ENCODE data around the gene ACOD1.
"Not testable (repeated sequence)": the region's sequence is repeated elsewhere in the genome, so short reads cannot be mapped to it uniquely, and the experiment has no call there.

ACOD1 gene

GRCh38 chr13:76948149-76948548 lies at the start of gene ACOD1:
Gene ACOD1 (plus strand): TSS chr13:76948511. CDS start chr13:76948559, 48 bp downstream.
- TF ChIP-seq CTCF (conservative IDR thresholded peaks at IDR 0.05), result no peak
- no peak for TF ChIP-seq ZFX (IDR thresholded peaks at IDR 0.05)
- no peak within 1 kb of the TSS for H3K27ac ChIP-seq

GRCh38 chr13:76899066-76899465 lies 49.2 kb upstream of the ACOD1 start:
- H3K27ac ChIP-seq, result not testable (repeated sequence)

GRCh38 chr13:76903544-76904162 lies 44.7 kb upstream of the ACOD1 start:
- no peak for TF ChIP-seq ZFX (IDR thresholded peaks at IDR 0.05)
- peak; percentile 96 for TF ChIP-seq CTCF (conservative IDR thresholded peaks at IDR 0.05)
- no peak overlapping the region for H3K27ac ChIP-seq

GRCh38 chr13:76904507-76904906 lies 43.8 kb upstream of the ACOD1 start:
- H3K27ac ChIP-seq, result no peak overlapping the region
- TF ChIP-seq ZFX (IDR thresholded peaks at IDR 0.05), result no peak
- TF ChIP-seq CTCF (conservative IDR thresholded peaks at IDR 0.05), result no peak

GRCh38 chr13:76912476-76912875 lies 35.8 kb upstream of the ACOD1 start:
- H3K27ac ChIP-seq, result no peak overlapping the region
- TF ChIP-seq ZFX (IDR thresholded peaks at IDR 0.05) (no peak), CTCF (conservative IDR thresholded peaks at IDR 0.05) (no peak)

- TF ChIP-seq ZFX (IDR thresholded peaks at IDR 0.05) (no peak), CTCF (conservative IDR thresholded peaks at IDR 0.05) (no peak)
- H3K27ac ChIP-seq, result no peak overlapping the region
Measured at GRCh38 chr13:76913898-76914297, 34.4 kb upstream of the ACOD1 start.

GRCh38 chr13:76917095-76917494 lies 31.2 kb upstream of the ACOD1 start:
- H3K27ac ChIP-seq, result 0 out of 2 replicates have a peak overlapping the region, but pooled peaks have one; percentile 16
- TF ChIP-seq CTCF (conservative IDR thresholded peaks at IDR 0.05), result no peak
- TF ChIP-seq ZFX (IDR thresholded peaks at IDR 0.05), result no peak

- H3K27ac ChIP-seq, result peak overlapping the region; percentile 16; the same call in 1 of the 2 replicates
Measured at GRCh38 chr13:76917755-76918481, 30.4 kb upstream of the ACOD1 start.
